PFSK-1 (cell line): ENCODE data around the gene SGSH.

Experiments
- POLR2AphosphoS5 ChIP-seq: IDR thresholded peaks from 2 replicates; pipeline ENCODE4 v1.6.1; 2012; ENCODE audit warnings: low read depth, mild to moderate bottlenecking, control low read depth, low read length, moderate library complexity
- SIN3A ChIP-seq: IDR thresholded peaks from 2 replicates; pipeline ENCODE4 v1.6.1; 2012; ENCODE audit warnings: mild to moderate bottlenecking, low read length, moderate library complexity, borderline replicate concordance; ENCODE audit not compliant: insufficient read depth
- TAF1 ChIP-seq: IDR thresholded peaks from 2 replicates; pipeline ENCODE4 v1.6.1; 2012; ENCODE audit warnings: low read length, control low read depth, borderline replicate concordance; ENCODE audit not compliant: insufficient read depth
- TF ChIP-seq, protein P1 (sequence below), 2 experiments: IDR thresholded peaks; 2 replicates each; pipeline versions ENCODE4 v1.6.1 to v1.8.0; 2011 to 2012; ENCODE audit warnings: low read depth in 2 of 2, low read length in 2 of 2, control low read depth in 1 of 2, inconsistent platforms in 1 of 2, mild to moderate bottlenecking in 1 of 2, moderate library complexity in 1 of 2; ENCODE audit not compliant: insufficient read depth in 1 of 2

- TF ChIP-seq SIN3A (no peak), POLR2AphosphoS5 (no peak), TAF1 (no peak)
- TF ChIP-seq, protein P1, sequence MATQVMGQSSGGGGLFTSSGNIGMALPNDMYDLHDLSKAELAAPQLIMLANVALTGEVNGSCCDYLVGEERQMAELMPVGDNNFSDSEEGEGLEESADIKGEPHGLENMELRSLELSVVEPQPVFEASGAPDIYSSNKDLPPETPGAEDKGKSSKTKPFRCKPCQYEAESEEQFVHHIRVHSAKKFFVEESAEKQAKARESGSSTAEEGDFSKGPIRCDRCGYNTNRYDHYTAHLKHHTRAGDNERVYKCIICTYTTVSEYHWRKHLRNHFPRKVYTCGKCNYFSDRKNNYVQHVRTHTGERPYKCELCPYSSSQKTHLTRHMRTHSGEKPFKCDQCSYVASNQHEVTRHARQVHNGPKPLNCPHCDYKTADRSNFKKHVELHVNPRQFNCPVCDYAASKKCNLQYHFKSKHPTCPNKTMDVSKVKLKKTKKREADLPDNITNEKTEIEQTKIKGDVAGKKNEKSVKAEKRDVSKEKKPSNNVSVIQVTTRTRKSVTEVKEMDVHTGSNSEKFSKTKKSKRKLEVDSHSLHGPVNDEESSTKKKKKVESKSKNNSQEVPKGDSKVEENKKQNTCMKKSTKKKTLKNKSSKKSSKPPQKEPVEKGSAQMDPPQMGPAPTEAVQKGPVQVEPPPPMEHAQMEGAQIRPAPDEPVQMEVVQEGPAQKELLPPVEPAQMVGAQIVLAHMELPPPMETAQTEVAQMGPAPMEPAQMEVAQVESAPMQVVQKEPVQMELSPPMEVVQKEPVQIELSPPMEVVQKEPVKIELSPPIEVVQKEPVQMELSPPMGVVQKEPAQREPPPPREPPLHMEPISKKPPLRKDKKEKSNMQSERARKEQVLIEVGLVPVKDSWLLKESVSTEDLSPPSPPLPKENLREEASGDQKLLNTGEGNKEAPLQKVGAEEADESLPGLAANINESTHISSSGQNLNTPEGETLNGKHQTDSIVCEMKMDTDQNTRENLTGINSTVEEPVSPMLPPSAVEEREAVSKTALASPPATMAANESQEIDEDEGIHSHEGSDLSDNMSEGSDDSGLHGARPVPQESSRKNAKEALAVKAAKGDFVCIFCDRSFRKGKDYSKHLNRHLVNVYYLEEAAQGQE (IDR thresholded peaks at IDR 0.05; ENCODE audit: insufficient read depth in 1 of 2, low read depth in 2 of 2, low read length in 2 of 2) = no peak
Observed at GRCh38 chr17:80205811-80206210, 14.3 kb downstream of the SGSH start.
